ENCODE results near the gene AKAP12. TPM values are rescaled to one million over a fixed set of nuclear protein-coding genes. Genes with fewer than 3 reads are reported as not detected.
A peak's percentile ranks its signal among the peaks of the same experiment; 100 is the strongest.
"Not testable (repeated sequence)": the region's sequence is repeated elsewhere in the genome, so short reads cannot be mapped to it uniquely, and the experiment has no call there.

The AKAP12 gene
- total RNA-seq, 1 donor from 2014 or later: 107 TPM

DNA sequence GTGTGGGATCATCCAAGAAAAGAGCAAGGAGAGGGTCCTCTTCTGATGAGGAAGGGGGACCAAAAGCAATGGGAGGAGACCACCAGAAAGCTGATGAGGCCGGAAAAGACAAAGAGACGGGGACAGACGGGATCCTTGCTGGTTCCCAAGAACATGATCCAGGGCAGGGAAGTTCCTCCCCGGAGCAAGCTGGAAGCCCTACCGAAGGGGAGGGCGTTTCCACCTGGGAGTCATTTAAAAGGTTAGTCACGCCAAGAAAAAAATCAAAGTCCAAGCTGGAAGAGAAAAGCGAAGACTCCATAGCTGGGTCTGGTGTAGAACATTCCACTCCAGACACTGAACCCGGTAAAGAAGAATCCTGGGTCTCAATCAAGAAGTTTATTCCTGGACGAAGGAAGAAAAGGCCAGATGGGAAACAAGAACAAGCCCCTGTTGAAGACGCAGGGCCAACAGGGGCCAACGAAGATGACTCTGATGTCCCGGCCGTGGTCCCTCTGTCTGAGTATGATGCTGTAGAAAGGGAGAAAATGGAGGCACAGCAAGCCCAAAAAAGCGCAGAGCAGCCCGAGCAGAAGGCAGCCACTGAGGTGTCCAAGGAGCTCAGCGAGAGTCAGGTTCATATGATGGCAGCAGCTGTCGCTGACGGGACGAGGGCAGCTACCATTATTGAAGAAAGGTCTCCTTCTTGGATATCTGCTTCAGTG, 110.8 kb downstream of the AKAP12 start:
- no peak for DNase-seq

DNA sequence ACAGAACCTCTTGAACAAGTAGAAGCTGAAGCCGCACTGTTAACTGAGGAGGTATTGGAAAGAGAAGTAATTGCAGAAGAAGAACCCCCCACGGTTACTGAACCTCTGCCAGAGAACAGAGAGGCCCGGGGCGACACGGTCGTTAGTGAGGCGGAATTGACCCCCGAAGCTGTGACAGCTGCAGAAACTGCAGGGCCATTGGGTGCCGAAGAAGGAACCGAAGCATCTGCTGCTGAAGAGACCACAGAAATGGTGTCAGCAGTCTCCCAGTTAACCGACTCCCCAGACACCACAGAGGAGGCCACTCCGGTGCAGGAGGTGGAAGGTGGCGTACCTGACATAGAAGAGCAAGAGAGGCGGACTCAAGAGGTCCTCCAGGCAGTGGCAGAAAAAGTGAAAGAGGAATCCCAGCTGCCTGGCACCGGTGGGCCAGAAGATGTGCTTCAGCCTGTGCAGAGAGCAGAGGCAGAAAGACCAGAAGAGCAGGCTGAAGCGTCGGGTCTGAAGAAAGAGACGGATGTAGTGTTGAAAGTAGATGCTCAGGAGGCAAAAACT, 111.5 kb downstream of the AKAP12 start:
- no peak for DNase-seq

DNA sequence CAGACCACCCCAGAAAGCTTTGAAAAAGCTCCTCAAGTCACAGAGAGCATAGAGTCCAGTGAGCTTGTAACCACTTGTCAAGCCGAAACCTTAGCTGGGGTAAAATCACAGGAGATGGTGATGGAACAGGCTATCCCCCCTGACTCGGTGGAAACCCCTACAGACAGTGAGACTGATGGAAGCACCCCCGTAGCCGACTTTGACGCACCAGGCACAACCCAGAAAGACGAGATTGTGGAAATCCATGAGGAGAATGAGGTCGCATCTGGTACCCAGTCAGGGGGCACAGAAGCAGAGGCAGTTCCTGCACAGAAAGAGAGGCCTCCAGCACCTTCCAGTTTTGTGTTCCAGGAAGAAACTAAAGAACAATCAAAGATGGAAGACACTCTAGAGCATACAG, 112.0 kb downstream of the AKAP12 start:
- DNase-seq: no peak

DNA sequence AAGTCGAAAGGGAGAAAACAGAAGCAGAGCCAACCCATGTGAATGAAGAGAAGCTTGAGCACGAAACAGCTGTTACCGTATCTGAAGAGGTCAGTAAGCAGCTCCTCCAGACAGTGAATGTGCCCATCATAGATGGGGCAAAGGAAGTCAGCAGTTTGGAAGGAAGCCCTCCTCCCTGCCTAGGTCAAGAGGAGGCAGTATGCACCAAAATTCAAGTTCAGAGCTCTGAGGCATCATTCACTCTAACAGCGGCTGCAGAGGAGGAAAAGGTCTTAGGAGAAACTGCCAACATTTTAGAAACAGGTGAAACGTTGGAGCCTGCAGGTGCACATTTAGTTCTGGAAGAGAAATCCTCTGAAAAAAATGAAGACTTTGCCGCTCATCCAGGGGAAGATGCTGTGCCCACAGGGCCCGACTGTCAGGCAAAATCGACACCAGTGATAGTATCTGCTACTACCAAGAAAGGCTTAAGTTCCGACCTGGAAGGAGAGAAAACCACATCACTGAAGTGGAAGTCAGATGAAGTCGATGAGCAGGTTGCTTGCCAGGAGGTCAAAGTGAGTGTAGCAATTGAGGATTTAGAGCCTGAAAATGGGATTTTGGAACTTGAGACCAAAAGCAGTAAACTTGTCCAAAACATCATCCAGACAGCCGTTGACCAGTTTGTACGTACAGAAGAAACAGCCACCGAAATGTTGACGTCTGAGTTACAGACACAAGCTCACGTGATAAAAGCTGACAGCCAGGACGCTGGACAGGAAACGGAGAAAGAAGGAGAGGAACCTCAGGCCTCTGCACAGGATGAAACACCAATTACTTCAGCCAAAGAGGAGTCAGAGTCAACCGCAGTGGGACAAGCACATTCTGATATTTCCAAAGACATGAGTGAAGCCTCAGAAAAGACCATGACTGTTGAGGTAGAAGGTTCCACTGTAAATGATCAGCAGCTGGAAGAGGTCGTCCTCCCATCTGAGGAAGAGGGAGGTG, 112.9 kb downstream of the AKAP12 start:
- DNase-seq: peak; percentile 51

DNA sequence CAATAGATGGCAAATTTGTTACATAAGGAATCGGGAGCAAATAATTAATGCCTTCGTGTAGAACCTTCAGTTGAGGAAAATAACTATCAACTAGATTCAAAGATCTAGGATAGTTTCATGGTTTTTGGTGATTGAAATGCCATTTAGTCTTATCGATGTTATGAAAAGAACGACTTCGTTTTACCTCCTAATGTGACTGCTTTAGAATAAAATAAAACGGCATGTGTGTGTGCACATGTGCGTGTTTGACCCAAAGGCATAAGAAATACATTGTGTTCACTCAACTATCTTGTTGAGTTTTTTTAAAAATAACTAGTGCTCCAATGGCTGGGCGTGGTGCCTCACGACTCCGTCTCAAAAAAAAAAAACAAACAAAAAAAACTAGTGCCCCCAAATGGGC, 114.0 kb downstream of the AKAP12 start:
- no peak for DNase-seq

DNA sequence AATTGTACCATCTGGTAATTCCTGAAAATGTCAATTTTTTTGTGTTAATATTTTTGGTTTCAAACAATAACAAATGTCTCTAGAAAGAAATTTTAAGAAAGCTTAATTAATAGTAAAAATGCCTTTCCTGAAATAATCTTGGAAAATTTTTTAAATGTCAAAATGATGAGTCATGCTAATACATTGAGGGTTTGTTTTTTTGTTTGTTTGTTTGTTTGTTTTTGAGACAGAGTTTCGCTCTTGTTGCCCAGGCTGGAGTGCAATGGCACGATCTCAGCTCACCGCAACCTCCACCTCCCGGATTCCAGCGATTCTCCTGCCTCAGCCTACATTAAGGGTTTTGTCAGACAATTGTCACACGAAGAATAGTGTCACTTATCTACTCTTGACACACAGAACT, 117.2 kb downstream of the AKAP12 start:
- DNase-seq: not testable (repeated sequence)

DNA sequence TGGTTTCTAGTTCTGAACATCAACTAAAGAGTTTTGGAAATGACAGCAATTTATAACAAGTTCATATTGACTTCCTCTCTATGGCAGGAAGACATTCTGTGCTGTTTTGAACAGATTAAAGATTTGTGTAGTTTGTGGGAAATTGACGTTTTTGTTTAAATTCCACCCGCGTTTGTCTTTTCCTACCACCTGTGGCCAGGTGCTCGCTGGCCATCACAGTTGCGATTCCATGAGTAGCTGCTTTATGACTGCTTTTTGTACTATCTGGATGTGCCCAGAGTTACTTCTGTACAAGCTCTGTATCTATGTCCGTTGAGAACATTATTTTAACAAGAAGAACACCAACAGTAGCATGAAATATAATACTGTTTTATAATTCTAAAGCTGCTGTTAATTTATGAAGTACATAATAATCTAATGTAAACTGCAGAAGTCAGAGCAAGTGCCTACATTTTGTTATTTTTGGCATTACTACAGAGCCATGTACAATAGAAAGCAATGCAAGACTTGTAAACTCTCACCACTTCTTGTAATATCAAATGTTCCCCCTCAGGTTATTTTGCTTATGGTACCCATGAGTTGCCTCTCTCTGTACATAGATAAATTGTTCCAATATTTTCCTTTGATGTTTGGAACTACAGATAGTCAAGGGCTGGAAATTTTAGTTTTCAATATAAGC, 118.1 kb downstream of the AKAP12 start:
- no peak for DNase-seq

DNA sequence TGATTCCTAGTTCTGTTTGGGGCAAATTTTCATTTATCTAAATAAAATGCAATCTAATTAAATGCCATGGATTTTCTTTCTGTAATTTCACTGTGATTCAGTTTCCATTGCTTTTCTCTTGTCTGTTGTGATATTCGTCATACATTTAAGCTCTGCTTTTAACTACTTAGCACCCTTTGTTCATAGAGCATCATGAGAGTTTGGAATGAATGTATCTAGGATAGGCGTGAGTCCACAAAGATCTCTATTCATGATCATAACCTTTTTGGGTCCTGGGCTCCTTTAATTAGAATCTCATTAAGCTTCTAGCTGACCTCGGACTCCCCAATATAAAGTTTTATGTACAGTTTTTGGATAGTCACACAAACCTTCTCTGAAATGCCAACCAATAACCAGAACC, 118.7 kb downstream of the AKAP12 start:
- no peak for DNase-seq

DNA sequence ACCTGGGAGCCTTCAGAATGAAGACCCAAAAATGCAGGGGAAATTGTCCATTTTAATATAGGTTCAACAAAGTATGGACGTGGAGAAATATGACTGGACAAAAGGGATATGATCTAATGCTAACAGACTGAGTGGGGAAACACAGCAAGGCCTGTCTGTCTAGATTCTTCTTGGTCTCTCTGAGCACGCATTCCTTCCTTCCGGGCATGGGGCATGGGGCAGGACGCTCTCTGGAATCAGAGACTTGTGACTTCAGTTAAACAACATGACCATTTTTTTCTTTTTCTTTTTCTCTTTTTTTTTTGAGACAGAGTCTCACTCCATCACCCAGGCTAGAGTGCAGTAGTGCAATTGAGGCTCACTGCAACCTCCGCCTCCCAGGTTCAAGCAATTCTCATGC, 119.7 kb downstream of the AKAP12 start:
- DNase-seq: no peak

DNA sequence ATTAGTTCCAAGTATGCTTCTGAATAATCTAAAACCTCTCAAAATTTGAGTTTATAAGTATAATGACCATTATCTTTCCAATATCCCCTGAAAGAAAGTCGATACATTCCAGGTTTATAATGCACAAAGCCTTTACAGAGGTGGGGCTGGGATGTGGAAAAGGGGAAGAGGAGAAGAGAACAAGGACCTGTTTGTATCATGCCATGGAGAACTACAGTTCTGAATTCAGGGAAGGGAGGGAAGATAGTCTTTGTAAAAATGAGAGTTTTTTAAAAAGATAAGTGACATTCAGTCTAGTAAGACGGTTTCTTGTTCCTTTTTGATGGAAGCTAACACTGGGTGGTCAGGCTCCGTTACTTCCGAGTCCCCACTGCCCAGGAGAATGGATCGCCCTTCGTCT, 125.5 kb downstream of the AKAP12 start:
- no peak for DNase-seq

DNA sequence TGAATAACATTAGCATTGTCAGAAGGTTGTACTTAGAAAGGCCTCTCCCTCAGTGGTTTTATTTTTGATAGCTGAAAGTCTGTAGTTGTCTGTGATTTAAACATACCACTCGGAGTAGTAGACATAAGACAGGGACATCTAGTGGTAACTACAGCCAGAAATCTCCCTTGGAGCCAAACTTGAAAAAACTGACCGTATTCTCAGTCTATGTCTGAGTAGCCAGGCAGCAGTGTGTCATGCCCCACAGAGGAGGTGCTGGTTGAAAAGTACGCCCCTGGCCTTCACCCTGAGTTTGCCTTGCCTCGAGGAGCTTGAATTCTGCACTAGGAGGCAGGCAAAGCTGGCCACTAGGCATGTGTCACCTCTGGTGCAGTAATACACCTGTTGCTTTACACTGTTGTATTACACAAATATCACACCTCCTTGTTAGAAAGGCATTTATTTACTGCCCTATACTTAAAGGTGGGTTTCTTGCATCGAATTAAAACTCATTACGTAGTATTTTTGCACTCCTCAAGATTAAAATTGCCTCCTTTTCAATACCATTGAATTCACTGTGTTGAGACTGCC, 130.8 kb downstream of the AKAP12 start:
- DNase-seq: peak; percentile 39

DNA sequence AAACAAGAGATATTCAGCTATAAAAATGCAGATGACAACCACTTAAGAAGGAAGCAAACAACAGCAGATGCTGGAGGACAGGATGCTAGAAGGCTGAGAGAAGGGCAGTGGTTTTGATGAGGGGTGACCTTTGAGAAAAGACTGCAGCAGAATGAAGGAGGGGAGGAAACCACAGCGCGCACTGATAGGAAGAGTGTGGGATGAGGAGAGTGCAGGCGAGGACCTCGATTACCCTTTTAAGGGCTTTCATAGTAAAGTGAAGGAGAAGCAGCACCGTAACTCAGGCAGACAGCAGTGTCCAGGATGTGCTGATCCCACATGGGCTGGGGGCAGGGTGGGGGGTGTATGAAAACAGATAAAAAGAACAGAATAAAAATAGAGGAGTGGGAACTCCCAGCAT, 132.4 kb downstream of the AKAP12 start:
- no peak for DNase-seq

DNA sequence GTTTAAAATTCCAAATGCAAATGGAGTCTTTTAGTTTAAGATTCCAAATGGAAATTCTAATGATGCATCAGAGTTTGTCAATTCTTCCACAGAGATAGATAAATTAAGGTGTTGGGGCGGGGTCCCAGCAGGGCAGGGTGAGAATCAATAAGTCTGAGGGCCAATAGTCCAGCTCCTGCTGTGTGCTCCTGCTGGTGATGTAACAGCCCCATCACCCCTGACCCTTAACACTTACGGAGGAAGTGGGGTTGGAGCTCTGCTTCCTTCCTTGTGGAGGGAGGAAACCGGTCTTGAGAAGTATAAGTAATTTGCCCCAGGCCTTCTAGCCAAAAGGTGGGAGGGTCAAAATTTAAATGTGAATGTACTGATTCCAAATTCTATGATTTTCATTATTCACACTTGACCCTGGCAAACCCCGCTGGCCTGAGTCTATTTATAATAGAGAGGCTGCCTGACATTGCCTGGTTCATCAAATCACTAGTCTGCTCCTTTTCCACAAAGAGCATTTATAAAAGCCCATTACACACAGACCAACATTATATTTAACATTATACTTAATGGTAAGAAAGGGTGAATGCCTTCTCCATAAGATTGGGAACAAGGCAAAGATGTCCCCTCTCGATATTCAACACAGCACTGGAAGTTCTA, 134.4 kb downstream of the AKAP12 start:
- no peak for DNase-seq

DNA sequence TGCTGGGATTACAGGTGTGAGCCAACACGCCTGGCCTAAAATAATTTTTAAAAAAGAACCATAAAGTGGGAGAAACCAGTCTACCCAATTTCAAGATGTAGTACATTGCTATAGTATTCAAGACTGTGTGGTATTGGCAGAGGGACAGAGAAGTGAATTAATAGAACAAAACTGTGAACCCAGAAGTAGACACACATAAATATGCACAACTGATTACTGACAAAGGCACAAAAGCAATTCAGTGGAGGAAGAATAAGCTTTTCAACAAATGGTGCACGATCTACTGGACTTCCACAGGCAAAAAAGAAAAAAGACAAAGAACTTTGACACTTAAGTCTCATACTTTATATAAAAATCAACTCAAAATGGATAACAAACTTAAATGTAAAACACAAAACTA, 136.1 kb downstream of the AKAP12 start:
- DNase-seq: no peak

DNA sequence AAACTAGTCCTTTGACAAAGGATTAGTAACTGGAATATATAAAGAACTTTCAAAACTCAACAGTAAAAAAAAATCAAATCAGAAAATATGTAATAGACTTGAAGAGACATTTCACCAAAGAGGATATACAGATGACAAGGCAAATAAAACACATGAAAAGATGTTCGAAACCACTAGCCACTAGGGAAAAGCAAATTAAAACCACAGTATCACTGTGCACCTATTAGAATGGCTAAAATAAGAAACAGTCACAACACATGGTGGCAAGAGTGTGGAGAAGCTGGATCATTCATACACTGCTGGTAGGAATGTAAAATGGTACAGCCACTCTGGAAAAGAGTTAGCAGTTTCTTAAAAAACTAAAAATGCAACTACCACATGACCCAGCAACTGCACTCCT, 136.7 kb downstream of the AKAP12 start:
- no peak for DNase-seq

DNA sequence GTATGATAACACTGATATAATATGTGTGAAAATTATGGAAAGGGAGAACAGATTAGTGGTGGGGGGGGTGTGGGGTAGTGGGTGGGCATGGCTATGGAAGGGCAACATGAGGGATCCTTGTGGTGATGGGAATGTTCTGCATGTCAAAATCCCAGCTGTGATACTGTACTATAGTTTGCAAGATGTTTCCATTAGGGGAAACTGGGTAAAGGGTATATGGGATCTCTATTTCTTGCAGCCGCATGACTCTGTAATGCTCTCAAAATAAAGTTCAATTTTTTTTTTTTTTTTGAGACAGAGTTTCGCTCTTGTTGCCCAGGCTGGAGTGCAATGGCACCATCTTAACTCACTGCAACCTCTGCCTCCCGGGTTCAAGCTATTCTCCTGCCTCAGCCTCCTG, 137.3 kb downstream of the AKAP12 start:
- DNase-seq: no peak

DNA sequence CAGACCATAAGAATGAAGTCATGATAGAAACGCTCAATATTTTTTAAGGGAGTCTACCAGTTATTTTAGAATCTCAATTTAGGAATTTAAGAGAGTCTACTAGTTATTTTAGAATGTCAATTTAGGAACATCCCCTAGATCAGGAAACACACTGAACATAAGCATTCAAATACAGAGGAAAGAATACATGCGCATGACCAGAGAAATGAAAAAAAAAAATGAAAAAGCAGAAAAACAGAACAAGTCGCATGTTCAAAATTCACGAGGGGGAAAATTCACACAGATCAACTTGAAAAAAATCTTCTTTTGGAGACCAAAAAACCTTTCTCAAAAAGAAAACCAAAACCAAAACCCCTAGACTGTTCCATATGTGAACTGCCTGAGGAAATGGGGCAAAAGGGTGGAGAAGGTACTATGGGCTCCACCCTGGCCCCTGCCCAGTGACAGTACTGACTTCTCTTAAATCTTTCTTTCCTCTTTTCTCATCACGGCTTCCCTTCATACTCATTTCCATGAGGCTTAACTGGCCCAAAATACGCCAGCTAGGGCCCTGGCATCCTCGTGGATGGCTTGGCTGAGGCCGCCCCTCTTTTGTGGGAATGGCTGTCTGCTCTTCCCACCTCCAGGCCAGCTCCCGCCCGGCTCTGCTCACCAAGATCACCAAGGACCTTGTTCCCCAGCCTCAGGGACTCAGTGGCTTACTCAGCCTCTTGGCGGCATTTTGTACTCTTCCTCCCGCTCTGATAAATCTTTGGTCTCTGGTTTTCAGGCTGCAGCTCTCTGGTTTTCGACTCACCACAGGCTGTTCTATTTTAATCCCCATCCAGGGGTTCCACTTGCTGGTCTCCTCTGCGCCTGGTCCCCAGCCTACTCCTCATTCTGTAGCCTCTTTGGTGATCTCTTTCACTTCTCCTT, 140.4 kb downstream of the AKAP12 start:
- DNase-seq: no peak

DNA sequence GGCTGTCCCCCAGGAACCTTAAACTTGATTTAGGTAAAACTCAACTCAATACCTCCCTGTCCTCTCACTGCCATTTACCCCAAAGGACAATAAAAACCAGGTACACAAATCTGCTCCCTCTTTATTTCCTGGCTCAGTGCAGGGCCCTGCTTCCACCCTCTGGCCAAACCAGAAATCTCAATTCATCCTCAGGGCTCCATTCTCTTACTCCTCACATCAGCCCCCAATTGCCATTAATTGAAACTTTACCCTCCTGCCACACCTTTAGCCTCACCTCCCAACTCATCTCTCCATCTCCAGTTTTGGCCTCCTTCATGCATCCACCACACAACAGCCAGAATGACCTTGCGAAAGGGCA, 141.1 kb downstream of the AKAP12 start:
- DNase-seq: no peak

DNA sequence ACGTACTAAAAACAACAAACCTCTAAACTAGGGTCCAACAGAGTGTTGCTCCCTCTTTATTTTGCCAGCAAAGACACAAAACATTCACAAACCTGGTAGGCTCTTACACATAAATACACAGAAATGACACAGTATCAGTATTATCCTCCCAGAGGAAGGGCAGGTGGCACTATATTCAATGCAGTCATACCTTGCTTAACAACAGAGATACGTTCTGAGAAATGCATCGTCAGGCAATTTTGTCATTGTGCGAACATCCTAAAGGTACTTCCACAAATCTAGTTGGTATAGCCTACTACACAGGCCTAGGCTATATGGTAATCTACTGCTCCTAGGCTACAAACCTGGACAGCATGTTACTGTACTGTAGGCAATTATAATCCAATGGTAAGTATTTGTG, 142.0 kb downstream of the AKAP12 start:
- no peak for DNase-seq

DNA sequence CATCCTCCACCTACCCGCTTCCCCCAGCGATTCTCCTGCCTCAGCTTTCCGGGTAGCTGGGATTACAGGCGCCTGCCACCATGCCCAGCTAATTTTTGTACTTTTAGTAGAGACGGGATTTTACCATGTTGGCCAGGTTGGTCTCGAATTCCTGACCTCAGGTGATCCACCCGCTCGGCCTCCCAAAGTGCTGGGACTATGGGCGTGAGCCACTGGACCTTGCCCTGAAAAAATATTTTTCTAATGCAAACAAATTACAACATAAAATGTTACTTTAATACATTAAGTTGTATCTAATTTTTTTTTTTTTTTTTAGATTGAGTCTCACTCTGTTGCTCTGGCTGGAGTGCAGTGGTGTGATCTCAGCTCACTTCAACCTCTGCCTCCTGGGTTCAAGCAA, 142.9 kb downstream of the AKAP12 start:
- not testable (repeated sequence) for DNase-seq

DNA sequence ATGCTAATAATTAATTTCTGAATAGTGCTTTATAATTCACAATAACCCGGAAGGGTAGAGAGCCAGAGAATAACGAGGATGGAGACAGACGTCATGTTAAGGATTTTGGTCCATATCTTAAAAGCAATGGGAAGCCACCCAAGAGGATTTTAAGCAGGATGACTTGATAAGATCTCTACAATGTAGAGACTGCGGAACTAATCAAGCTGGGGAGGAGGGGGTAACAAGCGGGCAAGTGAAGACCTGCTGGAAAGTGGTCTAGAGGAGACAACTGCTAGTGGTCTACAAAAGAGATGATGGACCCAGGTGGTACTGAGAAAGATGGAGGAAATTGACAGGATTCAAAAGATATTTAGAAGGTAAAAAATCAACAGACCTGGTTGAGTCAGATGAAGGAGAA, 144.4 kb downstream of the AKAP12 start:
- DNase-seq: no peak

Measured in tongue (tissue), 2 donors.